ENCODE data around the gene TLN1. TPM values are rescaled to one million over a fixed set of nuclear protein-coding genes. Genes with fewer than 3 reads are reported as not detected.

Gene TLN1
- total RNA-seq, 1 donor from 2014 or later: 164 TPM

DNA sequence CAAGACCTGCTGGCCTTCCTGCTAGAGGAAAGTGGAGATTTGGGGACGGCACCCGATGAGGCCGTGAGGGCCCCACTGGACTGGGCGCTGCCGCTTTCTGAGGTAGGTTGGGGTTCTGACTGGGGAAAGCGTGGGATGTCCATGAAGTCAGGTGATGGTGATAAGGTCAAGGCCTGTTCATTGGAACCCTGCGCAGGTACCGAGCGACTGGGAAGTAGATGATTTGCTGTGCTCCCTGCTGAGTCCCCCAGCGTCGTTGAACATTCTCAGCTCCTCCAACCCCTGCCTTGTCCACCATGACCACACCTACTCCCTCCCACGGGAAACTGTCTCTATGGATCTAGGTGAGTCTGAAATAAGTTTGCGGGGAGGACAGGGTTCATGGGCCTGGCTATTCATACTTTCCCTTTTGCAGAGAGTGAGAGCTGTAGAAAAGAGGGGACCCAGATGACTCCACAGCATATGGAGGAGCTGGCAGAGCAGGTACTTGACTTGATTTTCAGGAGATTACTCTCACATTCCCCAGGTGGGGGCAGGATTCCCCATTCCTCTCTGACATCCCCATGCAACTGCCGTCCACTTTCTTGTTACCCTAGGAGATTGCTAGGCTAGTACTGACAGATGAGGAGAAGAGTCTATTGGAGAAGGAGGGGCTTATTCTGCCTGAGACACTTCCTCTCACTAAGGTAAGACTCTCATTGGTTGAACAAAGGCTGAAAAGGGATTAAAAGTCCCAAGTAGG lies 976 bp upstream of the TLN1 start:
- no peak overlapping the region for H3K4me3 Mint-ChIP-seq
- no peaks in the 10 kb centered on the region for H3K9me3 Mint-ChIP-seq
- no peaks in the 10 kb centered on the region for H3K27me3 Mint-ChIP-seq
- H3K27ac Mint-ChIP-seq: no peak overlapping the region
- H3K4me1 Mint-ChIP-seq (ENCODE audit: unreplicated experiment): peaks cover 16% of the 10 kb centered on the region
- H3K36me3 Mint-ChIP-seq: peaks cover 24% of the 10 kb centered on the region
- no peak for TF ChIP-seq CTCF (conservative IDR thresholded peaks at IDR 0.05)
- no peak for DNase-seq (ENCODE audit: extremely low spot score, unreplicated experiment)

GRCh38 chr9:35731415-35732184 lies 395 bp downstream of the TLN1 start:
- H3K4me3 Mint-ChIP-seq: no peak overlapping the region
- H3K27me3 Mint-ChIP-seq: no peaks in the 10 kb centered on the region

DNA sequence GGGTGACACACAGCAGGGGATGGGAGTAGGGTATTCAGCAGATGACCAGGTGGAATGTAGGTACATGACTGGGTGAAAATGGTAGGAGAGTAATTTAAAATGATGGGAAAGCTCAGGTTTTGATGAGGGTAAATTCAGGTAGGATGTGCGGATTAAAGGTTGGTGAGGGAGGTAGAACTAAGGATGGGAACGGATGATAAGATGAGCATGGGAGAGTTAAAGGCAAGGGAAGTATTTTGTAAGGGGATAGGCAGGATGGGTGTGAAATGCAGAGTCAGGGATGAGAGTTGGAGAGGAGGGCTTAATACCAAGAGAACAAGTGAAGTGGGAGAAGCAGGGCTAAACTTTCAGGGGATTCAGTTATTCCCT lies 1.5 kb downstream of the TLN1 start:
- Mint-ChIP-seq H3K27me3 (no peaks in the 10 kb centered on the region), H3K27ac (no peak overlapping the region), H3K9me3 (no peaks in the 10 kb centered on the region), H3K4me3 (no peak overlapping the region), H3K4me1 (ENCODE audit: unreplicated experiment) (peaks cover 16% of the 10 kb centered on the region), H3K36me3 (peaks cover 15% of the 10 kb centered on the region)
- DNase-seq (ENCODE audit: extremely low spot score, unreplicated experiment): no peak
- TF ChIP-seq CTCF (conservative IDR thresholded peaks at IDR 0.05): no peak

More at GRCh38 chr9:35731415-35732184, 395 bp downstream of the TLN1 start:
- no peaks in the 10 kb centered on the region for H3K9me3 Mint-ChIP-seq
- peaks cover 20% of the 10 kb centered on the region for H3K36me3 Mint-ChIP-seq
- H3K4me1 Mint-ChIP-seq (ENCODE audit: unreplicated experiment): peaks cover 16% of the 10 kb centered on the region
- no peak overlapping the region for H3K27ac Mint-ChIP-seq
- DNase-seq (ENCODE audit: extremely low spot score, unreplicated experiment): no peak
- TF ChIP-seq CTCF (conservative IDR thresholded peaks at IDR 0.05): no peak

GRCh38 chr9:35729700-35730485 lies 2.1 kb downstream of the TLN1 start:
- Mint-ChIP-seq H3K9me3 (no peaks in the 10 kb centered on the region), H3K4me1 (ENCODE audit: unreplicated experiment) (peaks cover 16% of the 10 kb centered on the region), H3K36me3 (peaks cover 11% of the 10 kb centered on the region), H3K4me3 (no peak overlapping the region), H3K27me3 (no peaks in the 10 kb centered on the region), H3K27ac (no peak overlapping the region)
- TF ChIP-seq CTCF (conservative IDR thresholded peaks at IDR 0.05): peak; percentile 72
- DNase-seq (ENCODE audit: extremely low spot score, unreplicated experiment): no peak

- DNase-seq (ENCODE audit: extremely low spot score, unreplicated experiment): no peak
- Mint-ChIP-seq H3K9me3 (no peaks in the 10 kb centered on the region), H3K27me3 (no peaks in the 10 kb centered on the region), H3K27ac (no peak overlapping the region), H3K36me3 (peaks cover 17% of the 10 kb centered on the region), H3K4me3 (no peak overlapping the region), H3K4me1 (ENCODE audit: unreplicated experiment) (peaks cover 16% of the 10 kb centered on the region)
- TF ChIP-seq CTCF (conservative IDR thresholded peaks at IDR 0.05): no peak
These were observed 2.9 kb downstream of the TLN1 start for GRCh38 chr9:35729101-35729500.
